H9 (cell line): ENCODE measurements around the gene ZNF771. TPM values are rescaled to one million over a fixed set of nuclear protein-coding genes. Genes with fewer than 3 reads are reported as not detected.

Source experiments
- DNase-seq: peaks from one replicate; pipeline ENCODE4 v3.0.0-alpha.2; 2017
- H2AFZ ChIP-seq: one replicate; pipeline ENCODE4 v1.6.1; 2013; ENCODE audit warnings: mild to moderate bottlenecking, low read length, control low read depth, moderate library complexity
- H2AK5ac ChIP-seq: 2 replicates; pipeline ENCODE4 v1.6.1; 2013; ENCODE audit warnings: low read length, control low read depth, mixed read lengths; ENCODE audit not compliant: insufficient read length
- H2BK120ac ChIP-seq: one replicate; pipeline ENCODE4 v1.6.1; 2013; ENCODE audit warnings: low read depth, mild to moderate bottlenecking, low read length, control low read depth, inconsistent platforms; ENCODE audit not compliant: poor library complexity, severe bottlenecking
- H2BK12ac ChIP-seq: 2 replicates; pipeline ENCODE4 v1.6.1; 2013; ENCODE audit warnings: low read length, control low read depth, mixed read lengths, low read depth; ENCODE audit not compliant: insufficient read length
- H2BK15ac ChIP-seq: 2 replicates; pipeline ENCODE4 v1.6.1; 2013; ENCODE audit warnings: low read depth, low read length, control low read depth
- H2BK20ac ChIP-seq: one replicate; pipeline ENCODE4 v1.6.1; 2013; ENCODE audit warnings: low read depth, mild to moderate bottlenecking, low read length, control low read depth, inconsistent platforms; ENCODE audit not compliant: poor library complexity, severe bottlenecking
- H2BK5ac ChIP-seq: 2 replicates; pipeline ENCODE4 v1.6.1; 2013; ENCODE audit warnings: low read length, control low read depth, mixed read lengths; ENCODE audit not compliant: insufficient read length
- H3K14ac ChIP-seq: 2 replicates; pipeline ENCODE4 v1.6.1; 2013; ENCODE audit warnings: low read length, control low read depth; ENCODE audit not compliant: insufficient read depth
- H3K18ac ChIP-seq: 2 replicates; pipeline ENCODE4 v1.6.1; 2013; ENCODE audit warnings: low read depth, mild to moderate bottlenecking, mixed read lengths, low read length, control low read depth; ENCODE audit not compliant: insufficient read length
- H3K23ac ChIP-seq: 2 replicates; pipeline ENCODE4 v1.6.1; 2013; ENCODE audit warnings: low read length, control low read depth, mixed read lengths, low read depth; ENCODE audit not compliant: insufficient read length
- H3K23me2 ChIP-seq: 2 replicates; pipeline ENCODE4 v1.6.1; 2013; ENCODE audit warnings: low read depth, mild to moderate bottlenecking, mixed read lengths, low read length, control low read depth; ENCODE audit not compliant: insufficient read length, poor library complexity, severe bottlenecking
- H3K27ac ChIP-seq: 2 replicates; pipeline ENCODE4 v1.5.1; 2013; ENCODE audit warnings: low read length, control low read depth, mixed read lengths, low read depth; ENCODE audit not compliant: insufficient read length
- H3K27me3 ChIP-seq: 2 replicates; pipeline ENCODE4 v1.6.1; 2013; ENCODE audit warnings: low read length, control low read depth, inconsistent platforms; ENCODE audit not compliant: insufficient read depth
- H3K4ac ChIP-seq: 2 replicates; pipeline ENCODE4 v1.6.1; 2013; ENCODE audit warnings: low read depth, mild to moderate bottlenecking, control low read depth, inconsistent platforms, low read length, moderate library complexity
- H3K4me1 ChIP-seq: 2 replicates; pipeline ENCODE4 v1.6.1; 2013; ENCODE audit warnings: low read length, control low read depth, inconsistent platforms; ENCODE audit not compliant: insufficient read depth
- H3K4me2 ChIP-seq: 2 replicates; pipeline ENCODE4 v1.6.1; 2013; ENCODE audit warnings: low read length, control low read depth, mixed read lengths; ENCODE audit not compliant: insufficient read length, insufficient read depth
- H3K56ac ChIP-seq: 2 replicates; pipeline ENCODE4 v1.6.1; 2013; ENCODE audit warnings: low read depth, mild to moderate bottlenecking, mixed read lengths, low read length, control low read depth; ENCODE audit not compliant: insufficient read length
- H3K79me1 ChIP-seq: 2 replicates; pipeline ENCODE4 v1.6.1; 2013; ENCODE audit warnings: low read depth, mild to moderate bottlenecking, moderate library complexity, low read length, control low read depth, inconsistent platforms; ENCODE audit not compliant: insufficient read depth, poor library complexity, severe bottlenecking
- H3K79me2 ChIP-seq: 2 replicates; pipeline ENCODE4 v1.6.1; 2013; ENCODE audit warnings: low read length, control low read depth, inconsistent platforms; ENCODE audit not compliant: insufficient read depth
- H3K9ac ChIP-seq: 2 replicates; pipeline ENCODE4 v1.6.1; 2013; ENCODE audit warnings: low read length, control low read depth, mixed read lengths; ENCODE audit not compliant: insufficient read length; ENCODE audit errors: extremely low read depth
- H3K9me3 ChIP-seq: one replicate; pipeline ENCODE4 v1.6.1; 2013; ENCODE audit warnings: low read depth, low read length, inconsistent platforms; ENCODE audit not compliant: control insufficient read depth
- H3T11ph ChIP-seq: one replicate; pipeline ENCODE4 v1.6.1; 2013; ENCODE audit warnings: mild to moderate bottlenecking, low read length, control low read depth, inconsistent platforms
- H4K20me1 ChIP-seq: one replicate; pipeline ENCODE4 v1.6.1; 2013; ENCODE audit not compliant: control insufficient read depth, insufficient read length, insufficient read depth
- H4K5ac ChIP-seq: 2 replicates; pipeline ENCODE4 v1.6.1; 2013; ENCODE audit warnings: low read depth, mild to moderate bottlenecking, mixed read lengths, low read length, control low read depth; ENCODE audit not compliant: insufficient read length
- H4K8ac ChIP-seq: replicated peaks from 2 replicates; pipeline ENCODE4 v1.6.1; 2013; ENCODE audit warnings: low read length, control low read depth, mixed read lengths, low read depth; ENCODE audit not compliant: insufficient read length
- H4K91ac ChIP-seq: 2 replicates; pipeline ENCODE4 v1.6.1; 2013; ENCODE audit warnings: low read depth, mild to moderate bottlenecking, moderate library complexity, mixed read lengths, low read length, control low read depth; ENCODE audit not compliant: insufficient read length
- H3K27ac Mint-ChIP-seq, 3 experiments: 2 replicates in 2 of 3; 3 replicates in 1 of 3; pipeline ENCODE4 v1.8.0; 2020 to 2021; ENCODE audit warnings: mixed read lengths in 3 of 3, mild to moderate bottlenecking in 1 of 3, moderate library complexity in 1 of 3
- H3K27me3 Mint-ChIP-seq: 2 replicates; pipeline ENCODE4 v1.8.0; 2021; ENCODE audit warnings: low read depth, mild to moderate bottlenecking, moderate library complexity, mixed read lengths
- H3K36me3 Mint-ChIP-seq, 3 experiments: 2 replicates in 2 of 3; 3 replicates in 1 of 3; pipeline ENCODE4 v1.8.0; 2020 to 2021; ENCODE audit warnings: low read depth in 3 of 3, mixed read lengths in 3 of 3; ENCODE audit not compliant: insufficient read depth in 1 of 3
- H3K4me1 Mint-ChIP-seq, 2 experiments: 2 replicates each; pipeline ENCODE4 v1.8.0; 2020; ENCODE audit warnings: mixed read lengths in 2 of 2
- H3K4me3 Mint-ChIP-seq, 2 experiments: 2 replicates in 1 of 2; 3 replicates in 1 of 2; pipeline ENCODE4 v1.8.0; 2020 to 2021; ENCODE audit warnings: mild to moderate bottlenecking in 2 of 2, mixed read lengths in 2 of 2, moderate library complexity in 1 of 2
- H3K9me3 Mint-ChIP-seq, 2 experiments: 2 replicates in 1 of 2; 3 replicates in 1 of 2; pipeline ENCODE4 v1.8.0; 2020; ENCODE audit warnings: mild to moderate bottlenecking in 2 of 2, mixed read lengths in 2 of 2, moderate library complexity in 1 of 2
- WGBS: extraction: QIAGEN DNeasy Blood & Tissue Kit; methylation state at CpG from one replicate; pipeline ENCODE4 v1.1.7; 2013; ENCODE audit warnings: missing lambda C conversion rate, low lambda C conversion rate, mixed read lengths; ENCODE audit not compliant: insufficient read length; ENCODE audit errors: extremely low coverage; 5-methylcytosine and 5-hydroxymethylcytosine counted together
- total RNA-seq: library from RNA; stranded (reverse); gene quantifications from 2 replicates; pipeline ENCODE4 v1.2.1, GENCODE V29; 2021
- TF ChIP-seq, protein P1 (sequence below): fragments of 200-600 bp; sonication (generic); conservative IDR thresholded peaks from 3 replicates; pipeline ENCODE4 v1.8.0; 2021; ENCODE audit warnings: antibody characterized with exemption, mild to moderate bottlenecking

The ZNF771 gene
- total RNA-seq, 1 experiment from 2014 or later, result 10.5 TPM

DNA sequence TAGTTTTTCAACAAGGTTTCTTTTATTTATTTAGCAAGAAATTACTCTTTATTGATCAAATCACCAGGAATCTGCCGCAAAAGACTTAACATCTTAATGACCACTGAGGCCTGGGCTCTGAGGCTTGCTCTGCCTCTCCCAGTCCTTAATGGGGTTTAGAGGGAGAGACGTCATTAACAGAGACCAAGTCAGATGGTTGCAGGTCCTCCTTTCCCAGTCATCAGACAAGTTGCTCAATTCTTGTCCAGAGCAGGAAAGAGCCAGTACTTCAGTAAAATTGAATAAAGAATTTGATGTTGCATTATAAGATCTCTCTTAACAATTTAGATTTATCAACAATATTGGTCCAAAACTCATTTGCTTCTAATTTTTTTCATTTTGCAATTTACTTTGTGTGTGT is 36.2 kb downstream of the ZNF771 start:
- Histone ChIP-seq H3K4ac (no peak overlapping the region), H3K4me2 (no peak overlapping the region), H4K91ac (no peak overlapping the region), H2BK12ac (no peak overlapping the region), H3K79me2 (no peaks in the 10 kb centered on the region; the same call in 1 of the 2 replicates), H3K79me1 (no peaks in the 10 kb centered on the region), H4K5ac (no peak overlapping the region), H3K23ac (no peak overlapping the region), H2BK120ac (no peak overlapping the region), H2AK5ac (no peak overlapping the region), H3K9me3 (no peaks in the 10 kb centered on the region), H2BK20ac (no peak overlapping the region), H3K4me1 (peaks cover 3% of the 10 kb centered on the region; the same call in 1 of the 2 replicates), H3K9ac (no peak overlapping the region), H3K27me3 (no peaks in the 10 kb centered on the region), H2BK5ac (no peak overlapping the region), H4K20me1 (no peaks in the 10 kb centered on the region), H4K8ac (no peak overlapping the region), H3K14ac (no peak overlapping the region), H3K27ac (no peak overlapping the region), H3K18ac (no peak overlapping the region), H3K23me2 (peaks cover 5% of the 10 kb centered on the region), H3K56ac (no peak overlapping the region), H2AFZ (no peak overlapping the region), H2BK15ac (no peak overlapping the region), H3T11ph (no peak overlapping the region)
- WGBS, result no CpG with 5 or more reads among the region's 2 CpGs
- DNase-seq, result no peak
- no peak overlapping the region for H3K27ac Mint-ChIP-seq
- TF ChIP-seq, protein P1, sequence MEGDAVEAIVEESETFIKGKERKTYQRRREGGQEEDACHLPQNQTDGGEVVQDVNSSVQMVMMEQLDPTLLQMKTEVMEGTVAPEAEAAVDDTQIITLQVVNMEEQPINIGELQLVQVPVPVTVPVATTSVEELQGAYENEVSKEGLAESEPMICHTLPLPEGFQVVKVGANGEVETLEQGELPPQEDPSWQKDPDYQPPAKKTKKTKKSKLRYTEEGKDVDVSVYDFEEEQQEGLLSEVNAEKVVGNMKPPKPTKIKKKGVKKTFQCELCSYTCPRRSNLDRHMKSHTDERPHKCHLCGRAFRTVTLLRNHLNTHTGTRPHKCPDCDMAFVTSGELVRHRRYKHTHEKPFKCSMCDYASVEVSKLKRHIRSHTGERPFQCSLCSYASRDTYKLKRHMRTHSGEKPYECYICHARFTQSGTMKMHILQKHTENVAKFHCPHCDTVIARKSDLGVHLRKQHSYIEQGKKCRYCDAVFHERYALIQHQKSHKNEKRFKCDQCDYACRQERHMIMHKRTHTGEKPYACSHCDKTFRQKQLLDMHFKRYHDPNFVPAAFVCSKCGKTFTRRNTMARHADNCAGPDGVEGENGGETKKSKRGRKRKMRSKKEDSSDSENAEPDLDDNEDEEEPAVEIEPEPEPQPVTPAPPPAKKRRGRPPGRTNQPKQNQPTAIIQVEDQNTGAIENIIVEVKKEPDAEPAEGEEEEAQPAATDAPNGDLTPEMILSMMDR, result no peak
- H3K36me3 Mint-ChIP-seq, result peaks cover 15 to 27% (median 23%) of the 10 kb centered on the region in 3 experiments
- H3K4me3 Mint-ChIP-seq, result peak overlapping the region; percentile 84 to 89; a peak in 4 of 5 replicates
- H3K27me3 Mint-ChIP-seq, result peaks cover 23% of the 10 kb centered on the region
- peaks cover 6 to 10% of the 10 kb centered on the region in 2 experiments; a peak in 3 of 5 replicates for H3K9me3 Mint-ChIP-seq
- peaks cover 14 to 18% of the 10 kb centered on the region in 2 experiments for H3K4me1 Mint-ChIP-seq
